ENCODE measurements around the gene GREB1L. TPM values are rescaled to one million over a fixed set of nuclear protein-coding genes. Genes with fewer than 3 reads are reported as not detected.

Gene GREB1L
- polyA plus RNA-seq, 1 donor = 7.9 TPM

Other genes starting within 250 kb of the GREB1L start
- 34.6 TPM for gene ROCK1, start 130.4 kb upstream of the GREB1L start, polyA plus RNA-seq (ENCODE audit: insufficient read length)